ENCODE measurements around the gene NAT10. TPM values are rescaled to one million over a fixed set of nuclear protein-coding genes. Genes with fewer than 3 reads are reported as not detected.
A peak's percentile ranks its signal among the peaks of the same experiment; 100 is the strongest.

The NAT10 gene
- total and polyA plus RNA-seq, 4 donors = 24.2 to 41.1 (median 27.7) TPM

- Histone ChIP-seq H3K27me3 (ENCODE audit: control insufficient read depth in 3 of 3, insufficient read depth in 3 of 3, low read length in 2 of 3) (no peaks in the 10 kb centered on the region), H3K4me3 (no peak overlapping the region), H3K4me1 (ENCODE audit: control insufficient read depth in 5 of 5, insufficient read depth in 5 of 5, low read length in 5 of 5) (peaks cover 0 to 7% (median 2%) of the 10 kb centered on the region in 5 donors), H3K36me3 (ENCODE audit: control insufficient read depth in 4 of 4, insufficient read depth in 4 of 4, low read length in 4 of 4) (peaks cover 42 to 57% (median 46%) of the 10 kb centered on the region in 4 donors), H3K9ac (ENCODE audit: insufficient read depth in 1 of 2, low read length in 2 of 2) (no peak overlapping the region), H3K27ac (ENCODE audit: low read depth in 1 of 2, low read length in 1 of 2) (no peak overlapping the region), H3K9me3 (ENCODE audit: control insufficient read depth in 4 of 4, insufficient read depth in 3 of 4, low read length in 3 of 4) (no peaks in the 10 kb centered on the region)
- ATAC-seq (ENCODE audit: insufficient read depth, low FRiP score) (no peak), DNase-seq (peak in 2 of 3 donors; percentile 32 to 51)
- WGBS, 2 donors = 84 to 92% methylated on average over 6 of the region's 6 CpGs
- no peak for TF ChIP-seq CTCF (IDR thresholded peaks at IDR 0.05; ENCODE audit: control extremely low read depth, extremely low read depth)
Measured at GRCh38 chr11:34111722-34112270, 6.4 kb downstream of the NAT10 start.

DNA sequence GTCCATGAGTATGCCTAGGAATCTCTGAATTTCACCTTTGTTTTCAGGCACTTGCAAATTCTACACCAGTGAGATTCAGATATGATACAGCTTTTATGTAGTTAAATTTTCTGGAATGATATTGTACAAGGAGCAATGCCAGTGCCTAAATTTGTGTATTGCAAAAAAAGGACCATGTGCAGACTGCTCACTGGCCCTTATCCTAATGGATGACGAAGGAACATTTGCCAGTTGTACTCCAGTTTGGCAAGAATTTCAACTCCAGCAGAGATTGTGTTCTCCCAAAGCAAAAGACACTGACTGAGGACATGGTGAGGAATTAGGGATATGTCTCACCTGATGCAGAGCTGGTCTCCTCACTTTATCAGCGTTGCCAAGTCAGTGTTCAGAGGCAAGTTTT is 8.6 kb downstream of the NAT10 start:
- TF ChIP-seq CTCF (IDR thresholded peaks at IDR 0.05; ENCODE audit: control extremely low read depth, extremely low read depth) = no peak

DNA sequence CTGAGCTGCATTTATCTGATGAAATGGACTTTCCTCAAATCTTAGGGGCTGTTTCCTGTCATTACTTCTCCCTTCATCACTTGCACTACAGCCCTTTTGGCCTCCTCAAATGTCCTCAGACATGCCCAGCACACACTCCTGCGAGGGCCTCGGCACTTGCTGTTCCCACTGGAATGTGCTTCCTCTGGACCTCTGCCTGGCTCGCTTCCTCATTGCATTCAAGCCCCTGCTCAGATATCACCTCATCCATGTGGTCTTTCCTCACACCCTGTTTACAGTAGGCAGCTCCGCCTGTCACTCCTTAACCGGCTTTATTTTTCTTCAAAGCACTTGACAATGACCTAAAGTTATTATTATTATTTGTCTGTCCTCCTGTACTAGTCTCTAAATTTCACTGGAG is 9.0 kb downstream of the NAT10 start:
- ATAC-seq (ENCODE audit: insufficient read depth, low FRiP score) (no peak), DNase-seq (no peak)
- Histone ChIP-seq H3K4me1 (ENCODE audit: control insufficient read depth in 5 of 5, insufficient read depth in 5 of 5, low read length in 5 of 5) (peaks cover 0 to 7% (median 0%) of the 10 kb centered on the region in 5 donors), H3K9ac (ENCODE audit: insufficient read depth in 1 of 2, low read length in 2 of 2) (no peak overlapping the region), H3K27me3 (ENCODE audit: control insufficient read depth in 3 of 3, insufficient read depth in 3 of 3, low read length in 2 of 3) (no peaks in the 10 kb centered on the region), H3K9me3 (ENCODE audit: control insufficient read depth in 4 of 4, insufficient read depth in 3 of 4, low read length in 3 of 4) (no peaks in the 10 kb centered on the region), H3K4me3 (no peak overlapping the region), H3K36me3 (ENCODE audit: control insufficient read depth in 4 of 4, insufficient read depth in 4 of 4, low read length in 4 of 4) (peaks cover 53 to 61% (median 60%) of the 10 kb centered on the region in 4 donors), H3K27ac (ENCODE audit: low read depth in 1 of 2, low read length in 1 of 2) (no peak overlapping the region)
- no peak for TF ChIP-seq CTCF (IDR thresholded peaks at IDR 0.05; ENCODE audit: control extremely low read depth, extremely low read depth)
- WGBS, 2 donors = 82 to 91% methylated on average over 5 of the region's 5 CpGs

More for the DNA sequence above, 8.6 kb downstream of the NAT10 start:
- H3K9ac ChIP-seq (ENCODE audit: insufficient read depth in 1 of 2, low read length in 2 of 2) = no peak overlapping the region
- H3K27ac ChIP-seq (ENCODE audit: low read depth in 1 of 2, low read length in 1 of 2) = no peak overlapping the region
- no peak for ATAC-seq (ENCODE audit: insufficient read depth, low FRiP score)
- no peaks in the 10 kb centered on the region for H3K9me3 ChIP-seq (ENCODE audit: control insufficient read depth in 4 of 4, insufficient read depth in 3 of 4, low read length in 3 of 4)
- H3K4me3 ChIP-seq = no peak overlapping the region
- peaks cover 0 to 7% (median 0%) of the 10 kb centered on the region in 5 donors for H3K4me1 ChIP-seq (ENCODE audit: control insufficient read depth in 5 of 5, insufficient read depth in 5 of 5, low read length in 5 of 5)
- peaks cover 50 to 62% (median 61%) of the 10 kb centered on the region in 4 donors for H3K36me3 ChIP-seq (ENCODE audit: control insufficient read depth in 4 of 4, insufficient read depth in 4 of 4, low read length in 4 of 4)
- 94 to 97% methylated on average over 2 of the region's 2 CpGs for WGBS, 2 donors
- H3K27me3 ChIP-seq (ENCODE audit: control insufficient read depth in 3 of 3, insufficient read depth in 3 of 3, low read length in 2 of 3) = no peaks in the 10 kb centered on the region
- no peak for DNase-seq

- Histone ChIP-seq H3K4me3 (no peak overlapping the region), H3K36me3 (ENCODE audit: control insufficient read depth in 4 of 4, insufficient read depth in 4 of 4, low read length in 4 of 4) (peaks cover 45 to 64% (median 52%) of the 10 kb centered on the region in 4 donors), H3K27ac (ENCODE audit: low read depth in 1 of 2, low read length in 1 of 2) (no peak overlapping the region), H3K9ac (ENCODE audit: insufficient read depth in 1 of 2, low read length in 2 of 2) (no peak overlapping the region), H3K4me1 (ENCODE audit: control insufficient read depth in 5 of 5, insufficient read depth in 5 of 5, low read length in 5 of 5) (no peaks in the 10 kb centered on the region), H3K9me3 (ENCODE audit: control insufficient read depth in 4 of 4, insufficient read depth in 3 of 4, low read length in 3 of 4) (no peaks in the 10 kb centered on the region), H3K27me3 (ENCODE audit: control insufficient read depth in 3 of 3, insufficient read depth in 3 of 3, low read length in 2 of 3) (no peaks in the 10 kb centered on the region)
- ATAC-seq (ENCODE audit: insufficient read depth, low FRiP score) (no peak), DNase-seq (no peak)
- WGBS, 2 donors = 95 to 96% methylated on average over 4 of the region's 4 CpGs
- TF ChIP-seq CTCF (IDR thresholded peaks at IDR 0.05; ENCODE audit: control extremely low read depth, extremely low read depth) = no peak
Measured at GRCh38 chr11:34120651-34121050, 15.2 kb downstream of the NAT10 start.
